K562 (cell line): ENCODE measurements around the gene IRF6. TPM values are rescaled to one million over a fixed set of nuclear protein-coding genes. Genes with fewer than 3 reads are reported as not detected.

ENCODE experiments used
- ATAC-seq: fragments of 200-7000 bp; cut with Tn5 transposase; 3 replicates; pipeline ENCODE4 v1.9.1; 2020; ENCODE audit warnings: moderate library complexity
- BruUV-seq: library from RNA; stranded (reverse); fragments of 400-500 nt; replicated peaks from 2 replicates; lab custom pipeline; 2021; lab: Mats Ljungman, UMichigan
- CTCF ChIA-PET: fragments of 300-600 bp; formaldehyde crosslinking; extraction: SDS; loops from one replicate; lab custom pipeline; 2021; ENCODE audit warnings: low intra/inter-chr PET ratio; lab: Yijun Ruan, JAX
- POLR2A ChIA-PET: fragments of 300-600, 350-650 bp; sonication (Branson Sonifier 250); formaldehyde crosslinking; extraction: SDS; loops from one replicate; lab custom pipeline; 2021; ENCODE audit warnings: antibody characterized with exemption, inconsistent platforms; lab: Yijun Ruan, JAX
- DNase-seq, 4 experiments: peaks; one replicate each; pipeline versions ENCODE4 v3.0.0 to v3.0.0-alpha.2; 2011 to 2018; ENCODE audit warnings: low spot score in 3 of 4, mixed read lengths in 3 of 4; ENCODE audit errors: extremely low read depth in 1 of 4
- FAIRE-seq: peaks from 2 replicates; lab custom pipeline; 2011; peaks lifted over from hg19 to GRCh38; lab: Jason Lieb, UNC
- H2AFZ ChIP-seq: 2 replicates; pipeline ENCODE4 v1.6.0; 2011; ENCODE audit warnings: low read depth, low read length, control low read depth, inconsistent platforms
- H3K27ac ChIP-seq: fragments of 200-600 bp; 3 replicates; pipeline ENCODE4 v1.8.0; 2011; ENCODE audit warnings: low read depth, mild to moderate bottlenecking, control low read depth, inconsistent platforms, low read length, moderate library complexity, mixed read lengths; ENCODE audit errors: extremely low read depth
- H3K27me3 ChIP-seq, 2 experiments: fragments of 300-600 bp in 1 of 2; 2 replicates in 1 of 2; 3 replicates in 1 of 2; pipeline versions ENCODE4 v1.6.0 to v1.8.0; 2011; ENCODE audit warnings: inconsistent platforms in 2 of 2, low read length in 2 of 2, mild to moderate bottlenecking in 1 of 2, mixed read lengths in 1 of 2, moderate library complexity in 1 of 2; ENCODE audit not compliant: control insufficient read depth in 2 of 2, insufficient read depth in 2 of 2
- H3K36me3 ChIP-seq: fragments of 300-600 bp; 3 replicates; pipeline ENCODE4 v1.8.0; 2011; ENCODE audit warnings: mild to moderate bottlenecking, low read length, inconsistent platforms; ENCODE audit not compliant: control insufficient read depth, insufficient read depth
- H3K4me1 ChIP-seq, 2 experiments: fragments of 200-600 bp in 1 of 2; replicated peaks in 1 of 2; 2 replicates in 1 of 2; 3 replicates in 1 of 2; pipeline versions ENCODE4 v1.5.1 to v1.8.0; 2011; ENCODE audit warnings: inconsistent platforms in 2 of 2, low read length in 2 of 2, mild to moderate bottlenecking in 1 of 2, mixed read lengths in 1 of 2, moderate library complexity in 1 of 2; ENCODE audit not compliant: control insufficient read depth in 2 of 2, insufficient read depth in 2 of 2
- H3K4me2 ChIP-seq: 2 replicates; pipeline ENCODE4 v1.6.1; 2011; ENCODE audit warnings: low read length, control low read depth, inconsistent platforms, mixed read lengths; ENCODE audit not compliant: insufficient read depth
- H3K4me3 ChIP-seq: fragments of 200-600 bp; sonication (generic), shearing (Covaris generic); 2 replicates; pipeline ENCODE4 v1.5.1; 2016; ENCODE audit warnings: control low read depth, inconsistent platforms
- H3K79me2 ChIP-seq: fragments of 200-600 bp; 3 replicates; pipeline ENCODE4 v1.8.0; 2011; ENCODE audit warnings: low read length, inconsistent platforms; ENCODE audit not compliant: control insufficient read depth, insufficient read depth
- H3K9ac ChIP-seq, 2 experiments: 2 replicates each; pipeline versions ENCODE4 v1.6.0 to v1.6.1; 2011; ENCODE audit warnings: low read depth in 2 of 2, low read length in 2 of 2, control low read depth in 1 of 2, inconsistent platforms in 1 of 2, mild to moderate bottlenecking in 1 of 2, mixed read lengths in 1 of 2; ENCODE audit not compliant: insufficient read depth in 1 of 2
- H3K9me1 ChIP-seq: one replicate; pipeline ENCODE4 v1.6.0; 2011; ENCODE audit warnings: inconsistent platforms, mild to moderate bottlenecking, low read length, moderate library complexity; ENCODE audit not compliant: control insufficient read depth, insufficient read depth
- H3K9me3 ChIP-seq: replicated peaks from 2 replicates; pipeline ENCODE4 v1.5.1; 2011; ENCODE audit warnings: low read depth, low read length, inconsistent platforms; ENCODE audit not compliant: control insufficient read depth, insufficient read depth
- H4K20me1 ChIP-seq: replicated peaks from 2 replicates; pipeline ENCODE4 v1.6.1; 2011; ENCODE audit warnings: low read length, inconsistent platforms, mixed read lengths; ENCODE audit not compliant: control insufficient read depth, insufficient read depth
- MCM7 ChIP-seq, 2 experiments: fragments of 450-650 bp; IDR thresholded peaks; 2 replicates each; pipeline ENCODE4 v1.6.1; 2016 to 2018
- SETDB1 ChIP-seq: IDR thresholded peaks from one replicate; pipeline ENCODE4 v1.6.1; 2012; ENCODE audit warnings: low read length, control low read depth, inconsistent platforms
- SMARCA4 ChIP-seq: fragments of 450-650 bp; IDR thresholded peaks from 2 replicates; pipeline ENCODE4 v1.6.1; 2016
- ZNF217 ChIP-seq: sonication (generic); formaldehyde crosslinking; IDR thresholded peaks from 2 replicates; pipeline ENCODE4 v1.8.0; 2022; ENCODE audit warnings: mild to moderate bottlenecking, missing genetic modification reagents
- WGBS: fragments of 100-300 bp; shearing (Covaris generic); methylation state at CpG from one replicate; pipeline ENCODE4 v1.1.6; 2016; ENCODE audit warnings: low coverage, mixed read lengths; ENCODE audit not compliant: insufficient coverage; ENCODE audit errors: missing lambda C conversion rate; 5-methylcytosine and 5-hydroxymethylcytosine counted together
- in situ Hi-C: fragments of 300-500 bp; cut with MboI; formaldehyde crosslinking; loops from 4 replicates; pipeline ENCODE4 v1.15.0; 2018; ENCODE audit warnings: inconsistent platforms, mixed read lengths
- intact Hi-C: fragments of 100-400 bp; cut with micrococcal nuclease; formaldehyde crosslinking; loops from 2 replicates; pipeline ENCODE4 v1.14.2; 2022
- polyA plus RNA-seq, 8 experiments: library from polyadenylated mRNA; depleted of rRNA in 4 of 8; stranded (reverse) in 5 of 8; unstranded in 3 of 8; fragments of >200 nt; fragmentation: Nextera tagmentation in 2 of 8; fragmentation: Illumina TruSeq in 1 of 8; extraction: Ambion mirVana in 2 of 8; extraction: Trizol in 1 of 8; gene quantifications; 2 replicates each; pipeline versions ENCODE4 v1.2.1 to v1.2.3, GENCODE V29; 2011 to 2014; ENCODE audit warnings: inconsistent platforms in 1 of 8, missing spikeins in 1 of 8
- total RNA-seq, 7 experiments: library from RNA; depleted of rRNA in 6 of 7; stranded (reverse); fragments of >200 nt in 6 of 7; fragmentation: Illumina TruSeq in 2 of 7; extraction: Trizol in 2 of 7; gene quantifications; 2 replicates each; pipeline versions ENCODE4 v1.2.1 to v1.2.3, GENCODE V29; 2011 to 2021; ENCODE audit warnings: low replicate concordance in 1 of 7
- TF ChIP-seq, protein P1 (sequence below): sonication (generic); formaldehyde crosslinking; IDR thresholded peaks from 2 replicates; pipeline ENCODE4 v1.8.0; 2023; ENCODE audit warnings: missing genetic modification reagents, mild to moderate bottlenecking, borderline replicate concordance

The IRF6 gene
- total and polyA plus RNA-seq, 9 of the 15 experiments (the other 6 are each of a cell fraction or from before 2014, with no cell fraction given) = 0.03 to 0.65 (median 0.17) TPM

- Histone ChIP-seq H3K27me3 (peaks cover 11 to 21% of the 10 kb centered on the region in 2 experiments; a peak in 4 of 5 replicates), H4K20me1 (no peaks in the 10 kb centered on the region), H3K4me3 (no peak overlapping the region), H3K36me3 (no peaks in the 10 kb centered on the region), H3K4me1 (peaks cover 3 to 7% of the 10 kb centered on the region in 2 experiments; a peak in 4 of 5 replicates), H3K9me3 (no peaks in the 10 kb centered on the region)
- POLR2A ChIA-PET = no interaction called here
- in situ Hi-C loops = no loop called here
- intact Hi-C loops = no loop called here
- no peak for FAIRE-seq
- TF ChIP-seq SMARCA4 (no peak), ZNF217 (CRISPR knock-in tag) (no peak), SETDB1 (no peak), MCM7 (IDR thresholded peaks at IDR 0.05) (no peak)
- TF ChIP-seq, protein P1, sequence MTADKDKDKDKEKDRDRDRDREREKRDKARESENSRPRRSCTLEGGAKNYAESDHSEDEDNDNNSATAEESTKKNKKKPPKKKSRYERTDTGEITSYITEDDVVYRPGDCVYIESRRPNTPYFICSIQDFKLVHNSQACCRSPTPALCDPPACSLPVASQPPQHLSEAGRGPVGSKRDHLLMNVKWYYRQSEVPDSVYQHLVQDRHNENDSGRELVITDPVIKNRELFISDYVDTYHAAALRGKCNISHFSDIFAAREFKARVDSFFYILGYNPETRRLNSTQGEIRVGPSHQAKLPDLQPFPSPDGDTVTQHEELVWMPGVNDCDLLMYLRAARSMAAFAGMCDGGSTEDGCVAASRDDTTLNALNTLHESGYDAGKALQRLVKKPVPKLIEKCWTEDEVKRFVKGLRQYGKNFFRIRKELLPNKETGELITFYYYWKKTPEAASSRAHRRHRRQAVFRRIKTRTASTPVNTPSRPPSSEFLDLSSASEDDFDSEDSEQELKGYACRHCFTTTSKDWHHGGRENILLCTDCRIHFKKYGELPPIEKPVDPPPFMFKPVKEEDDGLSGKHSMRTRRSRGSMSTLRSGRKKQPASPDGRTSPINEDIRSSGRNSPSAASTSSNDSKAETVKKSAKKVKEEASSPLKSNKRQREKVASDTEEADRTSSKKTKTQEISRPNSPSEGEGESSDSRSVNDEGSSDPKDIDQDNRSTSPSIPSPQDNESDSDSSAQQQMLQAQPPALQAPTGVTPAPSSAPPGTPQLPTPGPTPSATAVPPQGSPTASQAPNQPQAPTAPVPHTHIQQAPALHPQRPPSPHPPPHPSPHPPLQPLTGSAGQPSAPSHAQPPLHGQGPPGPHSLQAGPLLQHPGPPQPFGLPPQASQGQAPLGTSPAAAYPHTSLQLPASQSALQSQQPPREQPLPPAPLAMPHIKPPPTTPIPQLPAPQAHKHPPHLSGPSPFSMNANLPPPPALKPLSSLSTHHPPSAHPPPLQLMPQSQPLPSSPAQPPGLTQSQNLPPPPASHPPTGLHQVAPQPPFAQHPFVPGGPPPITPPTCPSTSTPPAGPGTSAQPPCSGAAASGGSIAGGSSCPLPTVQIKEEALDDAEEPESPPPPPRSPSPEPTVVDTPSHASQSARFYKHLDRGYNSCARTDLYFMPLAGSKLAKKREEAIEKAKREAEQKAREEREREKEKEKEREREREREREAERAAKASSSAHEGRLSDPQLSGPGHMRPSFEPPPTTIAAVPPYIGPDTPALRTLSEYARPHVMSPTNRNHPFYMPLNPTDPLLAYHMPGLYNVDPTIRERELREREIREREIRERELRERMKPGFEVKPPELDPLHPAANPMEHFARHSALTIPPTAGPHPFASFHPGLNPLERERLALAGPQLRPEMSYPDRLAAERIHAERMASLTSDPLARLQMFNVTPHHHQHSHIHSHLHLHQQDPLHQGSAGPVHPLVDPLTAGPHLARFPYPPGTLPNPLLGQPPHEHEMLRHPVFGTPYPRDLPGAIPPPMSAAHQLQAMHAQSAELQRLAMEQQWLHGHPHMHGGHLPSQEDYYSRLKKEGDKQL (CRISPR knock-in tag) = no peak
- TF ChIP-seq, all 486 proteins: peak for 0
- H3K4me2 ChIP-seq = no peak overlapping the region
- WGBS = 7% methylated on average over 5 of the region's 5 CpGs
- DNase-seq = no peak
- H3K9ac ChIP-seq = no peak overlapping the region
- H3K27ac ChIP-seq = no peak overlapping the region
- no TSS peak for BruUV-seq
- CTCF ChIA-PET = no interaction called here
- H2AFZ ChIP-seq = 0 out of 2 replicates have a peak overlapping the region, but pooled peaks have one; percentile 7
- no peak for ATAC-seq
- no peaks in the 10 kb centered on the region for H3K79me2 ChIP-seq
- no peaks in the 10 kb centered on the region for H3K9me1 ChIP-seq
Observed at GRCh38 chr1:209751627-209752231, 54.2 kb downstream of the IRF6 start.
